Stimulated activated CD4-positive, alpha-beta T cell treated with anti-CD3 and anti-CD28 coated beads, TNF-alpha, amount 100 ng/mL, for 24 hours (primary cell): Measurements from ENCODE around the gene DLL3.

Experiments used
- DNase-seq, 3 experiments: peaks; one replicate each; pipeline ENCODE4 v3.0.0-alpha.2; 2020; ENCODE audit warnings: low read depth in 3 of 3

DLL3 gene

GRCh38 chr19:39483141-39483540 lies 15.6 kb upstream of the DLL3 start:
- DNase-seq: no peak

- DNase-seq: no peak
Observed at GRCh38 chr19:39489756-39490155, 9.0 kb upstream of the DLL3 start.

GRCh38 chr19:39492225-39492624 lies 6.5 kb upstream of the DLL3 start:
- DNase-seq: no peak

- DNase-seq: no peak
Observed at GRCh38 chr19:39492788-39493187, 6.0 kb upstream of the DLL3 start.

GRCh38 chr19:39494661-39495060 lies 4.1 kb upstream of the DLL3 start:
- DNase-seq: no peak

- no peak for DNase-seq
Observed at GRCh38 chr19:39496063-39496462, 2.7 kb upstream of the DLL3 start.

GRCh38 chr19:39497701-39497995 lies 1.1 kb upstream of the DLL3 start:
- DNase-seq: no peak

- DNase-seq: no peak
Observed at GRCh38 chr19:39497996-39498797, 550 bp upstream of the DLL3 start.

GRCh38 chr19:39499932-39500331 lies 1.2 kb downstream of the DLL3 start:
- DNase-seq: no peak

GRCh38 chr19:39500543-39500942 lies 1.8 kb downstream of the DLL3 start:
- DNase-seq: no peak

GRCh38 chr19:39501340-39501739 lies 2.6 kb downstream of the DLL3 start:
- DNase-seq: no peak

- peak; percentile 40 to 75 (median 65) for DNase-seq
Observed at GRCh38 chr19:39502640-39503417, 4.1 kb downstream of the DLL3 start.

GRCh38 chr19:39506598-39506943 lies 7.8 kb downstream of the DLL3 start:
- no peak for DNase-seq

GRCh38 chr19:39506944-39507714 lies 8.4 kb downstream of the DLL3 start:
- peak; percentile 22 to 74 (median 48) for DNase-seq

GRCh38 chr19:39507715-39508364 lies 9.1 kb downstream of the DLL3 start:
- no peak for DNase-seq

GRCh38 chr19:39508629-39509028 lies 9.9 kb downstream of the DLL3 start:
- no peak for DNase-seq

GRCh38 chr19:39509233-39509632 lies 10.5 kb downstream of the DLL3 start:
- no peak for DNase-seq

- no peak for DNase-seq
Observed at GRCh38 chr19:39512988-39513387, 14.2 kb downstream of the DLL3 start.

GRCh38 chr19:39514840-39515550 lies 16.2 kb downstream of the DLL3 start, which contains the start of gene SELENOV:
Gene SELENOV (plus strand): TSS chr19:39515139. CDS start chr19:39515213, 74 bp downstream.
- no peak for DNase-seq

GRCh38 chr19:39515551-39516191 lies 16.9 kb downstream of the DLL3 start:
- no peak for DNase-seq

GRCh38 chr19:39516270-39516669 lies 17.5 kb downstream of the DLL3 start:
- no peak for DNase-seq
